VCaP (cell line): ENCODE results near the gene RALB.

Experiments used
- H3K27ac ChIP-seq: fragments of 450-650 bp; 2 replicates; pipeline ENCODE4 v1.5.1; 2017
- TF ChIP-seq, protein P1 (sequence below): fragments of 450-650 bp; conservative IDR thresholded peaks from 2 replicates; pipeline ENCODE4 v1.5.1; 2017; ENCODE audit warnings: mild to moderate bottlenecking, moderate library complexity

RALB gene

DNA sequence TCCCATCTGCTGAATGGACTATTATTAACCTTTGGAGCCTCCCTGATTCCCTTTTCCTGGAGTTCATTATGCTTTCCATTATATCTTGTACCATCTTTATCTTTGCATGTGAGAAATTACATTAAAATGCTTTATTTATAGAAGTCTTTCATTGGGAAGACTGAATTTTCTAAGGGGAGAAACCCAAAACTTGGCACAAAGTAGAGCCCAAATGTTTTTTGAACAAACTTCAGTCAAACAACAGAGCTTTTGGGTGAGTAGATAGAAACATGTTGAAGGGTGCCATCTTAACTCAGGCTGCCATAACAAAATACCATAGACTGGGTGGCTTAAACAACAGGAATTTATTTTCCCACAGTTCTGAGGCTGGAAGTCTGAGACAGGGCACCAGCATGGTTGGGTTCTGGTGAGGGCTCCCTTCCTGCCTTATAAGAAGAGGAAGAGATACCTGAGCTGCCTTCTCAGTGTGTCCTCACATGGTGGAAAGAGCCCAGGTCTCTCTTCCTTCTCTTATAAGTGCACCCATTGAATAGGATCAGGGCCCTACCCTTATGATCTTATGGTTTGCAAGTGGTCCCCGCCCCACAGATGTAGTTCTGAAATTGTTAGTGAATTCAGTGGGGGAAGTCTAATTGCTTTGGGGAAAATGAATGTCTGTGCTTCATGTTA lies 19.2 kb downstream of the RALB start:
- TF ChIP-seq, protein P1, sequence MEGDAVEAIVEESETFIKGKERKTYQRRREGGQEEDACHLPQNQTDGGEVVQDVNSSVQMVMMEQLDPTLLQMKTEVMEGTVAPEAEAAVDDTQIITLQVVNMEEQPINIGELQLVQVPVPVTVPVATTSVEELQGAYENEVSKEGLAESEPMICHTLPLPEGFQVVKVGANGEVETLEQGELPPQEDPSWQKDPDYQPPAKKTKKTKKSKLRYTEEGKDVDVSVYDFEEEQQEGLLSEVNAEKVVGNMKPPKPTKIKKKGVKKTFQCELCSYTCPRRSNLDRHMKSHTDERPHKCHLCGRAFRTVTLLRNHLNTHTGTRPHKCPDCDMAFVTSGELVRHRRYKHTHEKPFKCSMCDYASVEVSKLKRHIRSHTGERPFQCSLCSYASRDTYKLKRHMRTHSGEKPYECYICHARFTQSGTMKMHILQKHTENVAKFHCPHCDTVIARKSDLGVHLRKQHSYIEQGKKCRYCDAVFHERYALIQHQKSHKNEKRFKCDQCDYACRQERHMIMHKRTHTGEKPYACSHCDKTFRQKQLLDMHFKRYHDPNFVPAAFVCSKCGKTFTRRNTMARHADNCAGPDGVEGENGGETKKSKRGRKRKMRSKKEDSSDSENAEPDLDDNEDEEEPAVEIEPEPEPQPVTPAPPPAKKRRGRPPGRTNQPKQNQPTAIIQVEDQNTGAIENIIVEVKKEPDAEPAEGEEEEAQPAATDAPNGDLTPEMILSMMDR: no peak
- no peak overlapping the region for H3K27ac ChIP-seq

DNA sequence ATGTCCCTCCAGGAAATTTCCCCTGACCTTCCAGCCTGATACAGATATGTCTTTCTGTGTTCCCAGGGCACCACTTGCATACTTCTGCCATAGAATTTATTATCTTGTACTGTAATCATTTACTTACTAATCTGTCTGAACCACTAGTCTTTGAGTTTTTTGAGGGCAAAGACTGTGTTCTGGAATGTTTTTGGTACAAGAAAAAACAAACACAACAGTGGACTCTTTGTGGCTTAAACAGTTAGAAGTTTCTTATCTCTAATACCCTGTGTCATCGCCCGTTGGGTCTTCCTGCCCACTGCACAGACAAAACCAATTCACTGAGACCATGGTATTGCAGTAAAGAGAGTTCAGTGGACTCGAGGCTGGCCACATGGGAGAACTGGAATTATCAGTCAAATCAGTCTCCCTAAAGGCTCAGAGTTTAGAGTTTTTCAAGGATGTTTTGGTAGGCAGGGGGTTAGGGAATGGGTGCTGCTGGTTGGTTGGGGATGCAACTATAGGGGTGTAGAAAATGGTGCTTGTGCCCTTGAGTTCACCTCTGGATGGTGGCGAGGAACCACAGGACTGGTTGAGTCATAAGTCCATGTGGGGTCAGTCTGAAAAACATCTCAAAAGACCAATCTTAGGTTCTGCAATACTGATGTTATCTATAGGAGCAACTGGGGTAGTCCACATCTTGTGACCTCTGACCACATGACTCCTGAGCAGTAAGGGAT lies 20.3 kb downstream of the RALB start:
- no peak overlapping the region for H3K27ac ChIP-seq
- TF ChIP-seq, protein P1: no peak

DNA sequence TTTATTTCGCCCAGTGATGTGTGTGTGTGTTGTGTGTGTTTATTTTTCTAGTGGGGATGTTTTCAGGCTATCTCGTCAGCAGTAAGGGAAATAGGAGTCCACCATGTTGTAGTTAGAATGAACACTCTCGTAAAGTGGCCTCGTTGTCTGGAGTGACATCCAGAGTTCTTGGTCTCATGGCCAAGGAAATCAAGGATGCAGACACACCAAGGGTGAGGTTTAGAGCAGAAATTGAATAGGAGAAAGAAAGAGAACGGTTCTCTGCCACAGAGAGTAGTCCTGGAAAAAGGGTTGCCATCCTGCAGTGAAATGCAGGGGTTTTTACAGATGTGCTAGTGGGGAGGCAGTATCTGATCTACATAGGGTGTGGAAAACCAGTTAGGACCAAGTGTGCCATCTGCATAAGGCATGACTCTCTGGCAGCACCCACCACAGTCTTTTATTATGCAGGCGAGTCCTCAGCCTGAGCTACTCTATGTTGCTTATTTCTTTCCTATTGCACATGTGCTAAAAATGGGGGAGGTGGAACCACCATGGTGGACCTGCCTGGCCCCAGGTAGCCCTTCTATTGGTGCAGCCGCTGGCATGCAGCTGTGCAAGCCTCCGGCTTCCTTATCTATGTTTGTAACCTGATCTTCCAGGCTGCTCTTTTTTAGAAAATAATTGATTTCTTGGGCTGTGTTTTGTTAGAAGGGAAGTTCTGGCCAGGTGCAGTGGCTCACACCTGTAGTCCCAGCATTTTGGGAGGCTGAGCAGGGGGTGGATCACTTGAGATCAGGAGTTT lies 23.2 kb downstream of the RALB start:
- TF ChIP-seq, protein P1: no peak
- H3K27ac ChIP-seq: no peak overlapping the region

DNA sequence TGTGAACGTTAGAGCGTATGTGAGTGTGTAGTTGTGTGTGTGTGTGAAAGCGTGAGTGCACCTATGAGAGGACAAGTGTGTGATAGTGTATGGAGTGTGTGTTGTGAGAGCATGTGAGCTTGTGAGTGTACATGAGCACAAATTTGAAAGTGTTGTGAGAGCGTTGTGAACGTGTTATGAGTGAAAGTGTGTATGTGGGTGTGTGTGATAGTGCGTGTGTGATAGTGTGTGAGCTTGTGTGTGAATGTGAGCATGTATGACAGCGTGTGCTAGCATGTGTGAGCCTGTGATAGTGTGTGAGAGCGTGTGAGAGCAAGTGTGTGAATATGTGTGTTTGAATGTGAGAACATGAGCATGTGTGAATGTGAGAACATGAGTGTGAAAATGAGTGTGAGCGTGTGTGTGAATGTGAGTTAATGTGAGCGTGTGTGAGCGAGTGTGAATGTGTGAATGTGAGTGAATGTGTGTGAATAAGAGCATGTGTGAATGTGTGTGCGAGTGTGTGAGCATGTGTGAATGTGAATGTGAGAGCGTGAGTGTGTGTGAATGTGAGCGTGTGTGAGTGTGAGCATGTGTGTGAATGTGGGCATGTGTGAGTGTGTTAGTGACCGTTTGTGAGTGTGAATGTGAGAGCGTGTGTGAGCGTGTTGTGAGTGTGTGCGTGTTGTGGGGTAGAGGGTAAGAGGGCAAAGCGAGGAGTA lies 25.0 kb downstream of the RALB start:
- H3K27ac ChIP-seq: no peak overlapping the region
- TF ChIP-seq, protein P1: no peak

DNA sequence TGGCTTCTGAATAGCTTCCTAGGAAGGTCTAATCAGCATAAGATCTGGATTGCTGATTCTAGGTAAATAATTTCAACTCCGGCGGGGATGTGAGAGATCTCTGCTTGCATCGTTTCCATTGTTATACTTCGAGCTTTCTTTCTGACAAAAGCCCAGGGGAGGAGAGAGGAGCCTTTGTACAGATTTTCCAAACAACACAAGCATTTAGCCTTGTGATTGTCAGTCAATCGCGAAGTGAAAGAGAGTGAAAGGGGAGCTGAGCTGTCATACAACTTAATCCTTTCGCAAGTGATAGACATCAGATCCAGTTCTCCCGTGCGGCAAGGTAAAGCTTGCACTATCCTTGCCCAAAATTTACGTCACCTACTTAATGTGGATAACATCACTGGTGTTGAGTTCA lies 26.2 kb downstream of the RALB start:
- TF ChIP-seq, protein P1: no peak

DNA sequence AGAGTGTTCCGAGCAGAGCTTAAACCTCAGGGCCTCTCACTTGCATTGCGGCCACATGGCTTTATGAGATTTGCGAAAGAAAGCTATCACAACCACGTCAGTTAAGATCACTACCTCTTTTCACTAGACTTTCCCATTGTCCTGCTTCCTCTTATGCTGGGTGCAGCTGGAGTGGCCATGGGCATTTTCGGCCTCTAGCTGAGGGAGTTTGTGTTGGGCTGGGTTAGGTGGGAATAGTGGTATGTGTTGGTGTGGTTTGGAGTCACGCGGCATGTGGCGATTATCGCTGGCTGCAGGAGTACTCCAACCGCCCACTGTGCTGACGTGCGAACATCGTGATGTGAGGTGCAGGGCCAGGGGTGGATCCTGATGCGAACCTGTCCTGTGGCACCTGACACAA lies 27.1 kb downstream of the RALB start:
- TF ChIP-seq, protein P1: no peak
- no peak overlapping the region for H3K27ac ChIP-seq

More for the DNA sequence above, 26.2 kb downstream of the RALB start:
- no peak overlapping the region for H3K27ac ChIP-seq

DNA sequence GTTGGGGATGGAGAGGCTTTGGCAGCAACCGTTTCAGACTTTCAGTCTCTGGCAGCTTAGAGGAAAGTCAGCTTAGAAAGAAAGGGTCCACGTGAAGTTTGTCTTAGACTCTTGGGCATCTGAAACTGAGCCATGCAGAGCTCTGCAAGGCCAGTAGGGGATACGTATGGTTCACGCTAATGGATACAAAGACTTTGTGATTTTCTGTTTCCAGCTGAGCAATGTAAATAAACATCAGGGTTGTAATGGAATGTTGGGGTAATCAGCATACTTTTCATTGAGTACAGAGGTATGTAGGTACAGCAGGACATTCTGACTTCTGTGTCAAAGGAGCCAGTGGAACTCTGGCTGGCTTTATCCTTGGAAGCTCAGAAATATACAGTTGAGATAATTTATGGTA lies 31.0 kb downstream of the RALB start:
- no peak overlapping the region for H3K27ac ChIP-seq
- TF ChIP-seq, protein P1: no peak; the same call in 1 of the 2 replicates
